Fibroblast of skin of right biceps (primary cell): ENCODE measurements around the gene THSD8.

Experiments used
- DNase-seq: peaks from one replicate; pipeline ENCODE4 v3.0.0-alpha.2; 2013

Gene THSD8

DNA sequence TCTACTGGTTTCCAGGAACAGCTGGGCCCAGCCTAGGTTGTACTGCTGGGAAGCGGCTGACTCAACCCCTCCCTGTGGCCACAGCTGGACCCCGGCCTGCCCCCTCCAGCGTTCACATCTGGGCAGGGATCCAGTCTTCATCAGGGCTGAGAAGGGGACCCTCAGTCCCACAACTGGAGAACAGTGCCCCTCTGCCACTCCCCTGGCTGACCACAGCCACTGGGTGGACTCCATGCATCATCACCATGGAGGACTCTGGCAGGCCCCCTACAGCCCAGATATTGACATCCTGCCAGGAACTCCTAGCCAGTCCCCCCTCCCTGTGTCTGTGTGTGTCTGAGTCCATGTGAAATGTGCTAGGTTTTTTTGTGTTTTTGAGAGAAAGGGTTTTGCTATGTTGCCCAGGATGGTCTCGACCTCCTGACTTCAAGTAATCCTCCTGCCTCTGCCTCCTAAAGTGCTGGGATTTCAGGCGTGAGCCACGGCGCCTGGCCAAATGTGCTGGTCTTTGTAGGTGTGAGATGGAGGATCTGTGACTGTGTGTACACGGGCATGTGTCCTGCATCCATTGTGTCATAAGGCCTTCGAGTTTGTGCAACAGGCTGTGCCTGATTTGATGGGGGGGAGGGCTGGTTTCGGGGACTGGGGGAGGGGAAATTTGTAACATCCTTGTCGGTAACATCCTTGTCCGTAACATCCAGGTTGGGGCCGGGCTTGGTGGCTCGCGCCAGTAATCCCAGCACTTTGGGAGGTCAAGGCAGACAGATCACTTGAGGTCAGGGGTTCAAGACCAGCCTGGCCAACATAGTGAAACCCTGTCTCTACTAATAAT, 22.5 kb upstream of the THSD8 start:
- DNase-seq = peak; percentile 86

GRCh38 chr19:12782174-12782423, 19.8 kb upstream of the THSD8 start:
- no peak for DNase-seq

- peak; percentile 91 for DNase-seq
Measured at GRCh38 chr19:12782424-12783290, 19.2 kb upstream of the THSD8 start.

GRCh38 chr19:12783291-12783848, 18.5 kb upstream of the THSD8 start:
- peak; percentile 78 for DNase-seq

DNA sequence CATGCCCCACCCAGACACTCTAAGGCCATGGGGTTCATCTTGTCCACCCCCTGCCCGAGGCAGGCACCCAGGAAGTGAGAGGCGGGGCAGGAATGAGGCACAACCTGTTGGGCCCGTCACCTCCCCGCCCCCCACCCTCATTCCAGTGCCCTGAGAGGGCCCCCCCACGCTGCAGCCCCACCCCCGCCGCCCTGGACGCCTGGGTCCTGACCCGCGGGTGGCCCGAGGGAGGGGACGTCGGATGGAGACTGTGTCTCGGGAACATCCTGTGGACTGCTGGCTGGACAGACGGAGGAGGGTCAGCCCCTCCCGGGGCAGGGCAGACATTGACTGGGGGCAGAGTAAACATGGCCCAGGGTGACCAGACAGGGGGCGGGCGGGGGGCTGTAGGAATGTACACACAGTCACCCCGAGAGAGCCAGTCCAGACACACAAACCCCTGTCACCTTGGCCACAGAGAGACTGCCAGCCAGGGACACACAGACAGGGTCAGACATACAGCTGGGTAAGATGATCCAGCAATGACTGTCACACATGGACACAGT, 17.9 kb upstream of the THSD8 start:
- DNase-seq = no peak

- peak; percentile 32 for DNase-seq
Measured at GRCh38 chr19:12784394-12784870, 17.4 kb upstream of the THSD8 start.

- peak; percentile 43 for DNase-seq
Measured at GRCh38 chr19:12784871-12785430, 16.9 kb upstream of the THSD8 start.

DNA sequence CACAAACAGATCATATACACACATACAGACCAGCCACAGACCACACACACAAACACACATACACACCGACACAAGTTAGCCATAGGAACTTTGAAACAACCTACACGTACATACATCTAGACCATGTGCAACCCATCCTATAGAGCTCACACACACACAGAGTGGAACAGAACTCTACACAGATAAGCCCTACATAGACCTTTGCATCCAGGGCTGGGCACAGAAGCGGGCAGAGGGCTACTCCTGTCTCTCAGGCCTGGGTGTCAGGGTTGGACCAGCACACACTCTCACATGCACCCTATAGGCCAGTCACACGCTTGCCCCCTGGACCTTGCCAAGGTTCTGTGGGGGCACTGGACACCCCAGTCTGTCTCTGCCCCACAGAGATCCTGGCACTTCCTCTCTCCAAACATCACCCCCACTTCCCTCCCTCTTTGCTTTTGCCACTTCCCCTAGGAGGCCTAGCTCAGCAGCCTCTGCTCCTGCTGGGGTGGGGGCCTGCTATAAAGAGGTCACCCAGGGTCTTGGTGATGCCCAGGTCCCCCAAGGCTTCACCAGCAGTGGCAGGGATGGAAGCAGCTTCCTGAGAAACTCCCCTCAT, 16.3 kb upstream of the THSD8 start:
- no peak for DNase-seq

- no peak for DNase-seq
Measured at GRCh38 chr19:12786141-12786870, 15.6 kb upstream of the THSD8 start.

GRCh38 chr19:12786952-12787351, 14.9 kb upstream of the THSD8 start:
- DNase-seq = no peak

DNA sequence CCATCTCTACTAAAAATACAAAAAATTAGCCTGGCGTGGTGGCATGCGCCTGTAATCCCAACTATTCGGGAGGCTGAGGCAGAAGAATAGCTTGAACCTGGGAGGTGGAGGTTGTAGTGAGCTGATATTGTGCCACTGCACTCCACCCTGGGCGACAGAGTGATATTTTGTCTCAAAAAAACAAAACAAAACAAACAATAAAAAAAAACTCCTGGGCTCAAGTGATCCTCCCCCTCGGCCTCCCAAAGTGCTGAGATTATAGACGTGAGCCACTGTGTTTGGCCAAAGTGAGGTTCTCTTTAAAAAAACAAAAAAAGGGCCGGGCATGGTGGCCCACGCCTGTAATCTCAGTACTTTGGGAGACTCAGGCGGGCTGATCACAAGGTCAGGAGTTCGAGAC, 14.4 kb upstream of the THSD8 start:
- DNase-seq = no peak

DNA sequence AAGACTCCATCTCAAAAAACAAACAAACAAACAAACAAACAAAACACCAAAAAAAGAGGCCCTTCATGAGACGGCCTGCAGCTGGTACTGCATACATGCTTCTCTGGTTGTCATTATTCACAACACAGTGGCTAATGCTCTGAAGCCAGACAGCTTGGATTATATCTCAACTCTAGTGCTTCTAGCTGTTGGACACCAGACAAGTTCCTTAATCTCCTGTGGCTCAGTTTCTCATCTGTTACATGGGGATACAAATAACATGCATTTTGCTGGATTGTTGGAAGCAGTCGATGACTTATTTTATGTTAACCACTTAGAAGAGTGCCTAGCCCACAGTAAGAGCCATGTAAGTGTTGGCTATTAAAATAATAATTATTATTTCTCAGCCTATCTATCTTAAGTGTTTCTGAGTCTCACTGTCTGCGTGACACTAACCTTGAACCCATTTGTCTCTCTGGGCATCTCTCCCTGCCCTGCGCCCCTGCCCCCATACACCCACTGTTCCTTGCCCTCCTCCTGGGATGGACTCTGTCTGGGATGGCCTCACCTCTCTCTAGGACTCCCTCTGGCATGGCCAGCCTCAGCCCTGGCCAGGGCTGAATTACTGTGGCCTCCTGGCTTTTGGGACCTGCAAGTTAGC, 13.7 kb upstream of the THSD8 start:
- DNase-seq = no peak

DNA sequence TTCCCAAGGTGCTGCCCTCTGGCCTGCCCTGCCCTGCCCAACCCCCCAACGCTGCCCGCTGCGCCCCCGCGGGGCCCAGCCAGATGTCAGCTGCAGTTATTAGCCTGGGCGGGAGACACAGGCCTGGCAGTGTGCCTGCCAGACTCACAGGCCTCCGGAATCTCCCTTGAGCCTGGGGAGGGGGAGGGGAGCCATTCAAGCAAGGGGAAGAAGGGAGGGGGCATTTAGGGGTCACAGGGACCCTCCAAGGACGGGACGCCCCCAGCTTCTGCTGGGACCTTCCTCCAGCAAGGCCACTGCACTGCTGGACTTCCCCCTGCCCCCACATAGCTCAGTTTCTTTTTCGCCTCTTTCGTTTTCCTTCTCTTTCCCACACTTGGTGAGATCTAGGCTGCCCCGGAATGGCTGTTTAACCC, 13.2 kb upstream of the THSD8 start:
- DNase-seq = peak; percentile 81

GRCh38 chr19:12789098-12789903, 12.6 kb upstream of the THSD8 start:
- DNase-seq = peak; percentile 37

- DNase-seq = peak; percentile 97
Measured at GRCh38 chr19:12789904-12790619, 11.8 kb upstream of the THSD8 start.

GRCh38 chr19:12790628-12791344, 11.1 kb upstream of the THSD8 start:
- DNase-seq = no peak

DNA sequence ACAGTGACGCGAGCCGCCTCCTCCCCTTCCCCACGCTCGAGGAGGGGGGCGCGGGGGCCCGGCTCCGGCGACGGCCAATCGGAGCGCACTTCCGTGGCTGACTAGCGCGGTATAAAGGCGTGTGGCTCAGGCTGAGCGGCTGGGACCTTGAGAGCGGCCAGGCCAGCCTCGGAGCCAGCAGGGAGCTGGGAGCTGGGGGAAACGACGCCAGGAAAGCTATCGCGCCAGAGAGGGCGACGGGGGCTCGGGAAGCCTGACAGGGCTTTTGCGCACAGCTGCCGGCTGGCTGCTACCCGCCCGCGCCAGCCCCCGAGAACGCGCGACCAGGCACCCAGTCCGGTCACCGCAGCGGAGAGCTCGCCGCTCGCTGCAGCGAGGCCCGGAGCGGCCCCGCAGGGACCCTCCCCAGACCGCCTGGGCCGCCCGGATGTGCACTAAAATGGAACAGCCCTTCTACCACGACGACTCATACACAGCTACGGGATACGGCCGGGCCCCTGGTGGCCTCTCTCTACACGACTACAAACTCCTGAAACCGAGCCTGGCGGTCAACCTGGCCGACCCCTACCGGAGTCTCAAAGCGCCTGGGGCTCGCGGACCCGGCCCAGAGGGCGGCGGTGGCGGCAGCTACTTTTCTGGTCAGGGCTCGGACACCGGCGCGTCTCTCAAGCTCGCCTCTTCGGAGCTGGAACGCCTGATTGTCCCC, 10.4 kb upstream of the THSD8 start, which contains the start of gene JUNB:
TSS of gene JUNB (plus strand) at position 142 of the 706 bp plus-strand sequence. CDS start at position 428, 286 bp downstream.
- peak; percentile 97 for DNase-seq
